HepG2 (cell line): ENCODE results near the gene SRPRB. TPM values are rescaled to one million over a fixed set of nuclear protein-coding genes. Genes with fewer than 3 reads are reported as not detected.
A peak's percentile ranks its signal among the peaks of the same experiment; 100 is the strongest.

Source experiments
- ATAC-seq: fragments of 200-7000 bp; cut with Tn5 transposase; 3 replicates; pipeline ENCODE4 v1.9.1; 2020; ENCODE audit warnings: mild to moderate bottlenecking, moderate library complexity
- BruUV-seq: library from RNA; stranded (reverse); fragments of 400-500 nt; replicated peaks from 2 replicates; lab custom pipeline; 2021; lab: Mats Ljungman, UMichigan
- CTCF ChIA-PET: fragments of 300-600 bp; formaldehyde crosslinking; extraction: SDS; loops from one replicate; lab custom pipeline; 2021; ENCODE audit warnings: low total read pairs, inconsistent platforms, low intra/inter-chr PET ratio; lab: Yijun Ruan, JAX
- POLR2A ChIA-PET: fragments of 350-600 bp; sonication (Branson Sonifier 250); formaldehyde crosslinking; loops from one replicate; lab custom pipeline; 2020; ENCODE audit warnings: antibody characterized with exemption, inconsistent platforms; lab: Yijun Ruan, JAX
- DNase-seq: peaks from one replicate; pipeline ENCODE4 v3.0.0-alpha.2; 2015; ENCODE audit warnings: low spot score
- FAIRE-seq: peaks from 3 replicates; lab custom pipeline; 2011; peaks lifted over from hg19 to GRCh38; lab: Jason Lieb, UNC
- H2AFZ ChIP-seq: one replicate; pipeline ENCODE4 v1.6.1; 2011; ENCODE audit warnings: low read length, inconsistent platforms
- H3K27ac ChIP-seq: fragments of 300-600 bp; 3 replicates; pipeline ENCODE4 v1.8.0; 2011; ENCODE audit warnings: mixed run types, mild to moderate bottlenecking, mixed read lengths, low read length, inconsistent platforms; ENCODE audit not compliant: insufficient read depth; ENCODE audit errors: extremely low read length
- H3K27me3 ChIP-seq, 2 experiments: fragments of 200-600 bp in 1 of 2; 2 replicates in 1 of 2; 3 replicates in 1 of 2; pipeline versions ENCODE4 v1.6.0 to v1.8.0; 2011; ENCODE audit warnings: low read length in 2 of 2, mild to moderate bottlenecking in 2 of 2, moderate library complexity in 2 of 2, inconsistent platforms in 1 of 2; ENCODE audit not compliant: insufficient read depth in 2 of 2, control insufficient read depth in 1 of 2
- H3K36me3 ChIP-seq, 2 experiments: fragments of 200-600 bp in 1 of 2; replicated peaks in 1 of 2; 2 replicates in 1 of 2; 3 replicates in 1 of 2; pipeline versions ENCODE4 v1.5.1 to v1.8.0; 2011; ENCODE audit warnings: low read length in 2 of 2, inconsistent platforms in 1 of 2; ENCODE audit not compliant: insufficient read depth in 2 of 2, control insufficient read depth in 1 of 2
- H3K4me1 ChIP-seq: 2 replicates; pipeline ENCODE4 v1.5.1; 2012; ENCODE audit warnings: low read length, inconsistent platforms; ENCODE audit not compliant: insufficient read depth
- H3K4me2 ChIP-seq: 2 replicates; pipeline ENCODE4 v1.6.0; 2011; ENCODE audit warnings: low read depth, low read length, inconsistent platforms
- H3K4me3 ChIP-seq, 3 experiments: fragments of 200-600 bp in 1 of 3; sonication (generic), shearing (Covaris generic) in 1 of 3; replicated peaks in 1 of 3; 2 replicates each; pipeline ENCODE4 v1.5.1; 2011 to 2016; ENCODE audit warnings: low read length in 3 of 3, inconsistent platforms in 2 of 3, low read depth in 2 of 3, mild to moderate bottlenecking in 2 of 3, control low read depth in 1 of 3, mixed read lengths in 1 of 3; ENCODE audit not compliant: insufficient read depth in 1 of 3
- H3K79me2 ChIP-seq: one replicate; pipeline ENCODE4 v1.6.1; 2011; ENCODE audit warnings: low read length, inconsistent platforms; ENCODE audit not compliant: insufficient read depth
- H3K9ac ChIP-seq: 2 replicates; pipeline ENCODE4 v1.6.0; 2011; ENCODE audit warnings: mild to moderate bottlenecking, low read depth, low read length, inconsistent platforms; ENCODE audit not compliant: insufficient read depth
- H3K9me3 ChIP-seq: 2 replicates; pipeline ENCODE4 v1.5.1; 2012; ENCODE audit warnings: mild to moderate bottlenecking, low read length
- H4K20me1 ChIP-seq: 2 replicates; pipeline ENCODE4 v1.6.0; 2011; ENCODE audit warnings: inconsistent platforms, mild to moderate bottlenecking, low read length, moderate library complexity; ENCODE audit not compliant: insufficient read depth
- DZIP1 ChIP-seq: sonication (generic); formaldehyde crosslinking; IDR thresholded peaks from 2 replicates; pipeline ENCODE4 v1.5.0; 2020; ENCODE audit warnings: mild to moderate bottlenecking, missing genetic modification reagents
- EHMT2 ChIP-seq: fragments of 200-600 bp; sonication (generic); IDR thresholded peaks from 2 replicates; pipeline ENCODE4 v1.7.0; 2017; ENCODE audit warnings: antibody characterized with exemption, low read depth, low read length, borderline replicate concordance
- GLMP ChIP-seq: sonication (generic); formaldehyde crosslinking; IDR thresholded peaks from 2 replicates; pipeline ENCODE4 v1.9.0; 2021; ENCODE audit warnings: missing genetic modification reagents, mild to moderate bottlenecking, borderline replicate concordance
- MTA3 ChIP-seq: sonication (generic); formaldehyde crosslinking; IDR thresholded peaks from 2 replicates; pipeline ENCODE4 v1.4.0; 2020; ENCODE audit warnings: missing genetic modification reagents
- NONO ChIP-seq, 2 experiments: fragments of 450-650 bp in 1 of 2; sonication (generic) in 1 of 2; formaldehyde crosslinking in 1 of 2; IDR thresholded peaks in 1 of 2; conservative IDR thresholded peaks in 1 of 2; 2 replicates each; pipeline versions ENCODE4 v1.6.1 to v1.8.0; 2017 to 2022; ENCODE audit warnings: mild to moderate bottlenecking in 1 of 2, missing genetic modification reagents in 1 of 2, moderate library complexity in 1 of 2
- POLR2A ChIP-seq, 2 experiments: IDR thresholded peaks; 2 replicates each; pipeline ENCODE4 v1.6.1; 2011; ENCODE audit warnings: low read depth in 2 of 2, low read length in 2 of 2, mild to moderate bottlenecking in 1 of 2, moderate library complexity in 1 of 2; ENCODE audit not compliant: insufficient read depth in 1 of 2
- POLR2AphosphoS2 ChIP-seq: IDR thresholded peaks from 2 replicates; pipeline ENCODE4 v1.6.1; 2011; ENCODE audit warnings: low read depth, low read length, improper control_type of control experiment
- POLR2AphosphoS5 ChIP-seq: IDR thresholded peaks from 2 replicates; pipeline ENCODE4 v1.6.1; 2012; ENCODE audit warnings: low read depth, low read length
- POLR2G ChIP-seq: fragments of 200-400 bp; formaldehyde crosslinking; IDR thresholded peaks from 2 replicates; pipeline ENCODE4 v1.6.1; 2018; ENCODE audit warnings: mild to moderate bottlenecking, low read depth, low read length, moderate library complexity
- RBFOX2 ChIP-seq: fragments of 200-400 bp; formaldehyde crosslinking; IDR thresholded peaks from 2 replicates; pipeline ENCODE4 v1.6.1; 2017; ENCODE audit warnings: low read depth, mild to moderate bottlenecking, low read length
- RBM22 ChIP-seq: fragments of 200-400 bp; formaldehyde crosslinking; optimal IDR thresholded peaks from 2 replicates; pipeline ENCODE3; 2017; ENCODE audit warnings: mild to moderate bottlenecking, low read length, moderate library complexity
- RFXANK ChIP-seq: IDR thresholded peaks from 2 replicates; pipeline ENCODE4 v1.6.1; 2016
- STAG1 ChIP-seq: sonication (generic); formaldehyde crosslinking; IDR thresholded peaks from 2 replicates; pipeline ENCODE4 v1.4.0; 2020; ENCODE audit warnings: missing genetic modification reagents
- TFDP1 ChIP-seq: IDR thresholded peaks from 2 replicates; pipeline ENCODE4 v1.6.1; 2016; ENCODE audit warnings: missing compliant biosample characterization, missing genetic modification reagents, borderline replicate concordance
- WGBS: methylation state at CpG from one replicate; pipeline ENCODE4 v1.1.6; 2017; ENCODE audit warnings: low lambda C conversion rate; 5-methylcytosine and 5-hydroxymethylcytosine counted together
- in situ Hi-C: cut with HindIII; loops from 2 replicates; pipeline ENCODE4 v1.10.0; 2017; ENCODE audit warnings: low pct_unique_long_range_greater_than_20kb; ENCODE audit not compliant: extremely low pct_ligation_motif_present
- intact Hi-C: fragments of 100-400 bp; cut with micrococcal nuclease; formaldehyde crosslinking; loops from one replicate; pipeline ENCODE4 v1.10.0; 2022; ENCODE audit not compliant: unreplicated experiment
- polyA plus RNA-seq, 8 experiments: library from polyadenylated mRNA; depleted of rRNA in 3 of 8; stranded (reverse) in 7 of 8; unstranded in 1 of 8; fragments of >200 nt; fragmentation: Illumina TruSeq in 4 of 8; extraction: Trizol in 4 of 8; gene quantifications; 2 replicates each; pipeline versions ENCODE4 v1.2.1 to v1.2.3, GENCODE V29; 2011 to 2016; ENCODE audit warnings: low read depth in 4 of 8, missing spikeins in 1 of 8, mixed read lengths in 1 of 8; ENCODE audit not compliant: insufficient read depth in 1 of 8
- total RNA-seq, 5 experiments: library from RNA; depleted of rRNA; stranded (reverse); fragments of >200 nt; fragmentation: Illumina TruSeq; extraction: Trizol; gene quantifications; 2 replicates each; pipeline ENCODE4 v1.2.3, GENCODE V29; 2016; ENCODE audit warnings: low read depth in 1 of 5
- TF ChIP-seq, protein P1 (sequence below): IDR thresholded peaks from 2 replicates; pipeline ENCODE4 v1.6.1; 2016; ENCODE audit warnings: mild to moderate bottlenecking, missing biosample characterization, missing genetic modification reagents

SRPRB gene
- total and polyA plus RNA-seq, 2 of the 13 experiments (the other 11 are each of a cell fraction or from before 2014, with no cell fraction given) = 41.0 to 111 TPM

DNA sequence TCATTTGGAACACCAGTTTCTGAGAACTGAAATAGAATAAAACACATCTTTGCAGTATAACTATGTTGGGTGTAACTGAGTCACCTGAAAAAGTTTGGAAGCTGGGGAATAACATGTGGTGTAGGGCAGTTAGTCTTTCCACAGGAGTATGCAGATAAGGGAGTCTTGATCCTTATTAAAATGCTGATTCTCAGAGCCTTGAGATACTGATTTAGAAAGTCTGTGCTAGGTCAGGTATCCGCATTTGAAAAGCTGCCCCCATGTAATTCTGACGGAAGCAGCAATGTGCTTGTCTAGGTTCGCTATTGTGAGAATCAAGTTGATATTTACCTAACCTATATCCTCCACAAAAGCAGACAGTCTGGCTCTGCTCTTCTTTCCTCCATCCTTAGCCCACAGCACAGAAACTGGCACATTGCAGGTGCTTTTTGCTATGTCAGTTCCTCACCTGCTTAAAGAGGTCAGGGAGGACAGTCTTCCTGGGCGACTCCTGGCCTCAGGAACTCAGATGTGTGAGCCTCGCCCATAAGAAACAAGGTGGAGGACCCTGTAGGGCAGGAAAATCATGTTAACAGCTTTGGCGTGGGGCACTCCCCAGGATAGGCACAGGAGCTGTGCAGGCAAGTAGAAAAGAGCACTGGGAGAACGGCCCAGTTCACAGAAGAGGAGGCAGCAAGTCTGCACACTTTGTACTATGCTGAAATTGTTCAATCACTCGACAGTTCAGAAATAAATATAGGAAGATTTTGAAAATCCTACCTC lies 27.6 kb upstream of the SRPRB start:
- 96% methylated on average over 8 of the region's 8 CpGs for WGBS
- H3K9me3 ChIP-seq = no peaks in the 10 kb centered on the region
- no peak overlapping the region for H3K27ac ChIP-seq
- no peaks in the 10 kb centered on the region for H3K79me2 ChIP-seq
- intact Hi-C loops = no loop called here
- POLR2A ChIA-PET = interaction anchor here (1.0 to 1.7 kb wide), 2 partner anchors 74 to 205 kb away, joined by 3 read pairs; partner anchors contain the start of gene CDV3
- CTCF ChIA-PET = no interaction called here
- H3K4me3 ChIP-seq = no peak overlapping the region
- no peaks in the 10 kb centered on the region for H3K4me1 ChIP-seq
- FAIRE-seq (no peak), ATAC-seq (no peak), DNase-seq (no peak)
- H3K36me3 ChIP-seq = peaks cover 27 to 51% of the 10 kb centered on the region in 2 experiments
- H3K9ac ChIP-seq = no peak overlapping the region
- no peak overlapping the region for H2AFZ ChIP-seq
- in situ Hi-C loops = no loop called here
- no TSS peak for BruUV-seq
- no peak overlapping the region for H3K4me2 ChIP-seq
- TF ChIP-seq DZIP1 (CRISPR knock-in tag) (no peak), RFXANK (CRISPR knock-in tag) (no peak), EHMT2 (no peak), STAG1 (CRISPR knock-in tag) (no peak), POLR2G (peak; percentile 44; the same call in 1 of the 2 replicates), TFDP1 (CRISPR knock-in tag) (no peak), POLR2AphosphoS2 (peak; percentile 64; the same call in 1 of the 2 replicates), POLR2AphosphoS5 (peak; percentile 25), GLMP (CRISPR knock-in tag) (no peak), NONO (IDR thresholded peaks at IDR 0.05) (no peak), NONO (CRISPR knock-in tag; conservative IDR thresholded peaks at IDR 0.05) (peak; percentile 67), POLR2A (IDR thresholded peaks at IDR 0.05; ENCODE audit: insufficient read depth in 1 of 2, low read depth in 2 of 2, low read length in 2 of 2) (0 out of 4 replicates have a peak, but pooled peaks of 1 of the 2 experiments have one; percentile 36), RBFOX2 (peak; percentile 75), MTA3 (no peak), RBM22 (peak; percentile 63)
- TF ChIP-seq, protein P1, sequence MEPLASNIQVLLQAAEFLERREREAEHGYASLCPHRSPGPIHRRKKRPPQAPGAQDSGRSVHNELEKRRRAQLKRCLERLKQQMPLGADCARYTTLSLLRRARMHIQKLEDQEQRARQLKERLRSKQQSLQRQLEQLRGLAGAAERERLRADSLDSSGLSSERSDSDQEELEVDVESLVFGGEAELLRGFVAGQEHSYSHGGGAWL (CRISPR knock-in tag) = no peak
- H3K27me3 ChIP-seq = no peaks in the 10 kb centered on the region
- peaks cover 32% of the 10 kb centered on the region for H4K20me1 ChIP-seq
